Hepatic stellate cell (primary cell): ENCODE results near the gene C1QTNF4.
"Not testable (repeated sequence)": the region's sequence is repeated elsewhere in the genome, so short reads cannot be mapped to it uniquely, and the experiment has no call there.

Experiments
- DNase-seq: peaks from one replicate; pipeline ENCODE4 v3.0.0; 2011; ENCODE audit warnings: low spot score

The C1QTNF4 gene

DNA sequence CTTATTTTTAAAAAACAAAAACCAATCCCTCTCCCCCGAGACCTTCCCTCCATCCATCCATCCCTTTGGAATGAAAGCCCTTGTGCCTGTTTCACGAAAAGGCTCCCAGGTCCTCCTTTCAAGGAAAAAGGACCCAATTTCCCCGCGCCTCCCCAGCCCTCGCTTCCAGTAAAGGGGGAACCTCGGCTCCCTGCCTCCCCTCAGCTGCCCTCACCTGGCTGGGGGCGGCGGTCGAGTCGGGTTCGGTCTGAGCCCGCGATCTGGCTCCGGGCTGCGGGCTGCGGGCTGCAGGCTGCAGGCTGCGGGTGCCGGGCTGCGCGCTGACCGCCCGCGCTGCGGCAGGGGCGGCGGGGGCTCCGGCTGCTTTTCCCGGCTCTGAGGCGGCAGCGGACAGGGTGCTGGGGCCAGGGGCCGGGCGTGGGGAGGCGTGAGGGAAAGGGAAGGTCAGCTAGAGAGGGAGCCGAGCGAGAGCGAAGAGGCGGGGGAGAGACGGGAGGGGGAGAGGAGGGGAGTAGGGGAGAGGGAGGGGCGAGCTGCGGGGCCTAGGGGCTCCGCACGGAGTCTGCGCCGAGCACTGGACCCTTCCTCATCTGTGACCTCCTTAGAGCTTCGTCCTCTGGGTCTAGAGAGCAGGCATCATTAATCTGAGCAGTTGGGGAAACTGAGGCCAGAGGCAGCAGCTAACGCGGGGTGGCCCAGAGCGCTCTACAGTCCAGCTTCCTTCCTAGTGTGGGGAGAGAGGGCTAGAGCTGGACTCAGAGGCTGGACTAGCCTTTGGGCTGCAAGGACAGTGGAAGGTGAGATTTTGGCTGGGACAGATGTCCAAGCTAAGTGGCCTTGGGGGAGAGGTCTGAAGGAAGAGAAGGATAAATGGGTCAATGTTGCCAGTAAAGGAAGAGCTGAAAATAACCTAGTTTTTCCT, at the start of gene C1QTNF4:
TSS of gene C1QTNF4 (minus strand) at position 478 of the 922 bp plus-strand sequence. CDS start 3,601 bp downstream, outside the sequence.
- no peak for DNase-seq

DNA sequence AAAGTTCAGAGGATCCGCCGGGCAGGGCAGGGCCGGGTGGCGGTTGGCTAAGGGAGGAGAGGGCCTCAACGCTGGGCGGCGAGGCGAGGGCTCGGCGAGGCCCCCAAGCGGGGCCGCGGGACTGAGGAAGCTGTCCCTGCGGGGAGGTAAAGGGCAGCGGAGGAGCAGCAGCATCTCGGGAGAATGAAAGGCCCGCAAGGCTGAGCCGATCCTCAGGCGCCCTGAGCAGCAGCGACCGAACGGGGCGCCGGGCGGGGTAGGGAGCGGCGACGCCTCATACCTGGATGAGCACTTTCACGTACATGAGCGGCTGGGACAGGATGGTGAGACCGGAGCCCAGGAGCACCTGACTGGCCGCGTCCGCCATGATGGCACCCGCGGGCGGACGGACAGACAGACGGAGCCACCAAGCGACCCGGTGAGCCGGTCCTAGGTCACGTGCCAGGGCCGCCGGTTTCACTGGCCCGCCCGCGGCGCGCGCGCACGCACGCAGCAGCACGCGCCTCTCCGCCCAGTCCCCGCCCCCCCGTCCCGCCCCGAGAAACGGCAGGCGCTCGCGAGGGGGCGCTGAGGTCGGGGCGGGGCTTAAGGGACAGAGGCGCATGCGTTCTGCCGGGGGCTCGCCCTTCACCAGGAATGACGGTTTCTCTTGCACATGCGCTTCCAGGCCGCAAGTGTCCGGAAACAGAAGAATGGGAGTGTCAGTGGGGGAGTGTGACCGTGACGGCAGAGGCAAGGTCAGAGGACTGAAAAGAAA, 48.1 kb upstream of the C1QTNF4 start, which contains the start of gene MTCH2:
TSS of gene MTCH2 (minus strand) at position 461 of the 757 bp plus-strand sequence. CDS start at position 367, 94 bp downstream.
- DNase-seq = peak; percentile 98

DNA sequence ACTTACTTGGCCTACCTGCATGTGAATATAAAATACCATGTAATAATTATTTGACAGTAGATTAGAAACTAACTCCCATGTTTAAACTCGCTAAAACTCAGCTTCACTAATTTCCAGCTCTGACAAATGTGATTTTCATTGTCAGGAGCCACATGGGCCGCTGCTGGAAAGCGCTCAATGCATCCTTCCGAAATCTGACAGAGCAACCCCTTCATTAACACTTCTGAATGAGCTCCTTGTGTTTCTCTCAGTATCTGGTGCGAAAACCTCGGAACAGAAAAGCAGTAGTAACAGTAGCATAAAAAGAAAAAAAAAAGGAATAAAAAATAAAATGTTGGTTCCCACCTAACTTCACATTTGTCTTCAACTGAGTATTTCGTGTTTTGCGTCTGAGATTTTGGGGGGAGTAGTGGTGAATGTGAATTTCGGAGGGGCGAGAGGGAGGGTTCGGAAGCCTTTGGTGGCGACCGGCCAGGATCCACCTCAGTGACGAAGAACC, 47.4 kb upstream of the C1QTNF4 start:
- no peak for DNase-seq

DNA sequence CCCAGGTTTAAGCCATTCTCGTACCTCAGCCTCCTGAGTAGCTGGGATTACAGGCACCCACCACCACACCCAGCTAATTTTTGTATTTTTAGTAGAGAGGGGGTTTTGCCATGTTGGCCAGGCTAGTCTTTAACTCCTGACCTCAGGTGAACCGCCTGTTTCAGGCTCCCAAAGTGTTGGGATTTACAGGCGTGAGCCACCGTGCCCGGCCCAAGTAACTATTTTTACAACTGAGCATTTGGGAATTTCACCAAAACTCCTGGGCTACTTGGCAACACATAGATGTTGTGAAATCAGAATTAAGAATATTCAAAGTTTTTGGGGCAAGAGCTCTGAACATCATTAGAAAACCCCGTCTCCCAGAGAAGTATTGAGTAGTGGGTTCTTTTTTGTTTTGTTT, 46.3 kb upstream of the C1QTNF4 start:
- DNase-seq = not testable (repeated sequence)

DNA sequence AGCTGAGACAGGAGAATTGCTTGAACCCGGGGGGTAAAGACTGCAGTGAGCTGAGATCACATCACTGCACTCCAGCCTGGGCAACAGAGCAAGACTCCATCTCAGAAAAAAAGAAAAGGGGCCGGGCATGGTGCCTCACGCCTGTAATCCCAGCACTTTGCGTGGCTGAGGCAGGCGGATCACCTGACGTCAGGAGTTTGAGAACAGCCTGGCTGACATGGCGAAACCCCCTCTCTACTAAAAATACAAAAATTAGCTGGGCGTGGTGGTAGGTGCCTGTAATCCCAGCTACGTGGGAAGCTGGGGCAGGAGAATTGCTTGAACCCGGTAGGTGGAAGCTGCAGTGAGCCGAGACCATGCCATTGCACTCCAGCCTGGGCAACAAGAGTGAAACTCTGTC, 42.1 kb upstream of the C1QTNF4 start:
- not testable (repeated sequence) for DNase-seq

DNA sequence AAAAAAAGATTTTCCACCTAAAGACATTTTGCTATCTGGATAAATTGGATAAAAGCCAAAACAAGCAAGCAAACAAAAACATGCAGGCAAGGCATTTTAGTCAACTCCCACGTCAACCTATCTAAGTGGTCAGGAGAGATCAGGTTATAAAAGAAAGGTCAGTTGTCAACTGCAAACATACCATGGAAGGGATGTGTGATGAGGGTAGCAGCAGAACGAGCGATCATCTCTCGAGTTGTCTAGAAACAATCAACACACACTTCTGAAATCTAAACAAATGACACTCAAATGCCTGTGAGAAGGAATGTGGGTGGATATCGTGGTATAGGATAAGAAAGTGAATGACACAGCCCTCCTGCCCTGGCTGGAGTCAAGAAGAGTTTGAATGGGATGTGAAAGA, 37.3 kb upstream of the C1QTNF4 start:
- DNase-seq = no peak

DNA sequence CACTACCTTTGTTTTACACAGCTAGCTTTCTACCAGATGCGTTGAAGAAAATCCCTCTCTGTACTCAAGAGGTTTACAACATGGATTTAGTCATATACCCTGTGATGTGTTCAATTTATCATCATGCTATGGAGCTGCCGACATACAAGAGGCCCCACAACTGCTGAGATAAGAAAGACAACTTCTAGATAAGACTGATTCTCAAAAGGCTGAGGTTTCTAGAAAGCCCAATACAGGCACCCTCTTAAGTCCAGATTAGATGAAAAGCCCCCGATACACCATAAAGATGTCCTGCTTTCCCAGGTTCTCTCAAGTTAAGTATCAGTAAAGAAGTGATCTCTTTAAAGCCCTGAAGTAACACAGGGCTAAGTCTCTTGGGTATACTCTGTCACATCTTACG, 33.8 kb upstream of the C1QTNF4 start:
- no peak for DNase-seq

DNA sequence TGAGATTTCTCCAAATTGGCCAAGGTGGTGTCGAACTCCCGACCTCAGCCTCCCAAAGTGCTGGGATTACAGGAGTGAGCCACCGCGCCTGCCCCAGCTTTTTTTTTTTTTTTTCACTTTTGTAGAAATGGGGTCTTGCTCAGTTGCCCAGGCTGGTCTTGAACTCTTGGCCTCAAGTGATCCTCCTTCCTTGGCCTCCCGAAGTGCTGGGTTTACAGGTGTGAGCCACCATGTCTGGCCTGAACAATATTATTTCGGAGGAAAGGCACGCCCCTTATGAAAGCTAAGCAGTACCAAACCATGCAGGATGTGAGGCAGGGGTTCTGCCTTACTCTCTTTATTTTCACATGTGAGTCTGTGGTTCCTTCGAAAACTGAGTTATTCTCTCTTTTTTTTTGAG, 32.0 kb upstream of the C1QTNF4 start:
- no peak for DNase-seq

DNA sequence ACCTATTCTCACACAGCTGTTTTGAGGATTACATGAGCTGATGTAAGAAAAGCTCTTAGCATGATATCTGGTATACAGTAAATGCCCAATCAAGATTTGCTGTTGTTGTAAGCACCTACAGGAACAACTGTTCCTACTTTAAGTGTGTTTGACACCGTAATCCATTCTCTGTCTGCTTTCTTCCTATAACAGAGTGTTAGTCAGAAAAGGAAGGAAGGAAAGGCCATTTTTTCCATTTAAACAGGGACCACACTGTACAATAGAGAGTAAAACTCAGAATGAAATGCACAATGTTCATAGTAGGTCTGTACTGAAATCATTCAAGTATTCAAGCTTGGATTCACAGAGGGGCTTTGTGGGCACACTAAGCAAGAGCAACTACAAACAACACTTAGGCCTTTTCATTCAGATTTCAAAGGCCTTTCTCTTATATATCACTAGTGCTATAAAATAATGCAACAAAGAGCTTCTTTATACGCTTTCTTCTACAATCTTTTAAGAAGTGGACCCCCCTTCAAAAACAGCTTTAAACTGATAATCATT, 26.7 kb upstream of the C1QTNF4 start:
- no peak for DNase-seq

DNA sequence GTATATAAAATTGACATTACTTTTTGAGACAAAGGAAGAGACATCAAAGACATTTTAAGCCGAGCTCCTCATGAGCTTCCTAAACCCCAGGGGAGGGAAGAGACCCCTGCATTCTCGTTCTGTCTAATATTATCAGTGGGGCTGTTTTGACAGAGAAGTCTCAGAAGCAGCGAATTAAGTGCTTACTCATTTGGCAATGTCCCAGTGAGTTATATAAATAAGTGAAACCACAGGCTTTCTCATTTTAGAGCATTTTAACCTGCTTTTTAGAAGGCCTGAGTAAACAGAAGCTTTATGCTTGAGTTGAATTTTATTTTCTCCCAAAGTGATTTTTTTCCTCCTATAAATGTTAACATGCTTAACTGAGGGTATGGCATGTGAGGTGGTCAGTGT, 23.2 kb upstream of the C1QTNF4 start:
- no peak for DNase-seq

DNA sequence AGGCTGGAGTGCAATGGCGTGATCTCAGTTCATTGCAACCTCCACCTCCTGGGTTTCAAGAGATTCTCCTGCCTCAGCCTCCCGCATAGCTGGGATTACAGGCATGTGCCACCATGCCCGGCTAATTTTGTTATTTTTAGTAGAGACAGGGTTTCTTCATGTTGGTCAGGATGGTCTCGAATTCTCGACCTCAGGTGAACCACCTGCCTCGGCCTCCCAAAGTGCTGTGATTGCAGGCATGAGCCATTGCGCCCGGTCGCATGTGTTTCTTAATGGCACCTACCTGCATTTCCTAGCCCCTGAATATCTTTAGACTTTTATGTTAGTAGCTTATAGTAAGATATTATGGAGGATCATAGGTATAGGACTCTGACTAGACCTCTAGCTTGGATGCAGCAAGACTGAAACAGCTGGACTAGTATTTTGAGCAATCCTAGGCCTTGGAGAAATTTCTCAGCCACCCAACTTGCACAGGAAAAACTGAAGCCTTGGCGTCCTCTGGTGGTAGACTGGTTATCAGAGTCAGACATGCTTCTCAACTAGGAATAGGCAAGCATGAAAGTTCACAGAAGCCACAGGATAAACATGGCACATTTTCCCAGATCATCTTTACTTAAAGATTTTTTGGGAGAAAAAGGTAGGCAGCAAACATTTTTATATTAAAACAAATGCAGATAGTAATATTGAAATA, 22.7 kb upstream of the C1QTNF4 start:
- DNase-seq = peak; percentile 72

DNA sequence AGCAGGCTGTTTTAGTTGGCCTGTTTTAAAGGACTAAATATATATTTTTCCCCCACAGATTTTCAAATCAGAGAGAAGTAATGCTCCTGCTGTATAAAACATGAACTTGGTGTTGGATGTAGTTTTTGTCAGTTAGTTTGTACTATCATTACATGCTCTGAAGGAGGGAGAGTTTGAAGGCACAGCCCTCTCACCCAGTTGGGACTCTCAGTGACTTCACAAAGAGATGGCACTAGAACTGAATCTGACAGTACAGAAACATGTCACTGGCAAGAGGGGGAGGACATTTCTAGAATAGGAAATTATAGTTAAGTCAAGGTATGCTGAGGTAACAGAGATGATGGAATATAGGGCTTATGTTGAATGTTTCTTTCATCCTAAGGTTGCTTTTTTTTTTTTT, 21.0 kb upstream of the C1QTNF4 start:
- DNase-seq = no peak

DNA sequence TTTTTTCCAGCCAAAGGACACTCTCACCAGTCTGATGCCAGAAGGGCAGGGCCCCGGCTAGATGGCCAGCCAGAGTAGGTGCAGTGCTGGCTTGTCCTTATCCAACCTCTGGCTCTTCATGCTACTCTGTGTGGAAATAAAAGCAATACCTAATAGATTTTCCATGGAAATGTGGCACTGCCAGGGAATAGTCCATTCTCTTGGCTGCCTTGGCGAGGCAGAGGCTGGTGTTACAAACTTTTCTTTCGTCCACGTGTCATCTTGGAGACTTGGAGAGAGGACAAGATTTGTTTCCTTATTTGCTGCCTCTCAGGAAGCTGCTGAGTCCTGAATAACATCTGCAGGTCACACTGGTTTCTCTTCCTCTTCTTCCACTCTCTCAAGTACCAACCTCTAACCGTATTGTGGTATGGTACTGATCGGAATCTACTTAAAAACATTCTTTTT, 17.2 kb upstream of the C1QTNF4 start:
- no peak for DNase-seq

DNA sequence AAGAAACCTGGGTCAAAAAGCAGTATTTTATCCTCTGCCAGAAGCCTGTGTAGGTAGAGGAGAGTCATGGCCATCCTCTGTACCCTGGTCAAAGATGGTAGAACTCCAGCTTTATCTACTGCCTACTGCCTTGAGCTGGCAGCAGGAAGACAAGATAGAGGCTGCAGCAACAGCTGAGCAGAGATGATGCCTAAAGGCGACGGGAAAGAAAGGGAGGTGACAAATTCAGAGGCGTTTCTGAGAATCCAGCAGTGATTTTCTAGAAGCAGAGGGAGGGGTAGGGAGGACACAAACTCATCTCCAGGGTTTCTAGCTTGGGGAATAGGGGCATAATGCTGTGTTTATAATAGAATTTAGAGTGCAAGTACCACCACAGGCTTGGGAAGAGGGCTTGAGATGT, 15.5 kb upstream of the C1QTNF4 start:
- no peak for DNase-seq

DNA sequence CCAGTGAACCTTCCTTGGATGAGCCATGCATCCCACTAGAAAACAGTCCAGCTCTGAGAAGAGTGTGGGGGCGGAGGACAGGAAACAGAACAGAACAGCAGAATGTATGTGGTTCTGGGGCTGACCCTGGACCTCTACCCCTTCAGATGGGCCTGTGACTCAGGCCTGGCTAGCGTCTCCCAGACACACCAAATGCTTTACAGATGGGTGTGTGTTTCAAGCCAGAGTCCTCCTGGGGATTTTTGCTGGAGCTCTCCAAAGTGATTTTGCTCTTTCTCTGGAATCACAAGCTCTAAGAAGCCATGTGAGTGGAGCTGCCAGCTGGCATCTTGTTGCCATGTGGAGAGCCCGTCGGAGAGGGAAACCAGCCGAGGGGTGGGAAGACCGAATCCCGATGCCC, 13.2 kb upstream of the C1QTNF4 start:
- peak; percentile 93 for DNase-seq

DNA sequence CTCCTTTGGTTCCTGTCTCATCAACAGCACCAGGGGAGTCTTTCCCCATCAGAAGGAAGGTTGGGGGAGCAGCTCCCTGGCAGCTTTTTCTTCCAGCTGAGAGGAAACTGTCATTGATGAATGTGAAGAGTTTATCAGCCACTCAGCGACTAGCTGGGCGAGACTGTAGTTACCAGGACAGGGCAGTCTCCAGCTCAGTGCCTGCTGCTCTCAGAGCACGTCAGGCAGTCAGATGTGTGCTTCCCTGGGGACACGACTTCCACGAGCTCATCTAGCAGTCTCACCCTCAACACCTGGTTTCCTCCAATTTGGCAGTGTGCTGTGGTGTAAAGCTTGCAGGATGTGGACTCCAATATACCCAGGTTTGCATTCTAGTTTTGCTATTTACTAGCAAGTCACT, 12.5 kb upstream of the C1QTNF4 start:
- DNase-seq = peak; percentile 46

DNA sequence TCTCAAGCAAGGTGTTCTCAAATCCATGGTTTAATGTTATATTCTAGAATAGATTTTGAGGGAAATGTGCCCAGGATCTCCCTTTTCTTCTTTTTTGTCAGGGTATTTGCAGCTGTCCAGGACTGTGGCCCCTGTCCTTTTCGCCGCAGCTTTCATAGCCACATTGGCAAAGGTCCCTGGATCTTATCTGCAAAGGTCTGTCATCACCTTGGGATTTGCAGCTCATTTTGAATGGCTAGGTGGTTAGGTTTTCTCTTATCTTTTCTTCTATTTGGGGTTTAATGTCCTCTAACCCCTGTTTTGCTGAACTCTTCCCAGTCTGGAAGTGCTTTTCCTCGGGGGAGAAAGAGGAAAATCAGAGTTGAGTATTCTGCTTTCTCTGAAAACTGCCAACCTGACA, 11.7 kb upstream of the C1QTNF4 start:
- no peak for DNase-seq

DNA sequence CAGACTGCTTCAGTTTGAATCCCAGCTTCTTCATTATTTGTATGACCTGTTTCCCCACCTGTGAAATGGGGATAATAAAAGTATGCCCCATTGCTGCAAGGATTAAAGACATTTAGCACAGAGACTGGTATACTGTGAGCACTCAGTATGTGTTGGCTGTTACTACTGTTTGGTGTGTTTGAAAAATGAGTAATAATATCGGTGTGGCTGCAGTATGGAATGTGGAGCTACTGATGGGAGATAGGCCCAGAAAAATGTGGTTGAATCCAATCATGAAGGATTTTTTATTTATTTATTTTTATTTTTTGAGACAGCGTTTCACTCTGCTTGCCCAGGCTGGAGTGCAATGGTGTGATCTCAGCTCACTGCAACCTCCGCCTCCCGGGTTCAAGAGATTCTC, 9.1 kb upstream of the C1QTNF4 start:
- DNase-seq = peak; percentile 66

DNA sequence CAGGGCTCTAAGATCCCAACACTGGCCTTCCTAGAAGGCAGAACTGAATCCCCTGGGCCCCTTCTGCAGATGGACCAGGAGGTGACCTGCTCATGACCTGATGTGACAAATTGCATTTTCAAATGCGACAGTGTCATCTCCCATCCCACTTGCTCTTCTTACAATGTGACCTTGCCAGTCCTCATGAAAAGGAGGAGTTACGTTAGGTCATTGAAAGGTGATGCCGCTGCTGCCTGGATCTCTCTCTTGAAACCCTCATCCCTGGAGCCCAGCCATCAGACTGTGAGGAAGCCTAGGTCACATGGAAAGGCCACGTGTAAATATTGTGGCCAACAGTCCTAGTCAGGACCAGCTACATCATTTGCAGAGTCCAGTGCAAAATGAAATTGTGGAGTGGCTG, 5.7 kb upstream of the C1QTNF4 start:
- DNase-seq = no peak

DNA sequence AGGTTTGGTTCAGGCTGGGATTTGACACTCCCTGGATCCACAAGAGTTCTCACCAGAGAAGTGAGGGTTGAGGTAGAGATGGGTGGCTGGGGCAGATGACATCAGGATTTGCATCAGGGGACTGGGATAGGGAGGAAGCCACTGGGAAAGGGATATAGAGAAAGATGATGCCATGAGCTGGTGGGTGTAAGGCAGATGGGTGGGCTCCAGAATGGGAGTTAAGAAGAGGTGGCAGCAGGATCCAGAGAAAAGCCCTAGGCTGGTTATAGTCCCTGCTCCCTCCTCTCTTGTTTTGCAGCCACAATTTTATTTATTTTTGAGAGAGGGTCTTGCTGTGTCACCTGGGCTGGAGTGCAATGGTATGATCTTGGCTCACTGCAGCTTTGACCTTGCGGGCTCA, 1.8 kb upstream of the C1QTNF4 start:
- DNase-seq = no peak

DNA sequence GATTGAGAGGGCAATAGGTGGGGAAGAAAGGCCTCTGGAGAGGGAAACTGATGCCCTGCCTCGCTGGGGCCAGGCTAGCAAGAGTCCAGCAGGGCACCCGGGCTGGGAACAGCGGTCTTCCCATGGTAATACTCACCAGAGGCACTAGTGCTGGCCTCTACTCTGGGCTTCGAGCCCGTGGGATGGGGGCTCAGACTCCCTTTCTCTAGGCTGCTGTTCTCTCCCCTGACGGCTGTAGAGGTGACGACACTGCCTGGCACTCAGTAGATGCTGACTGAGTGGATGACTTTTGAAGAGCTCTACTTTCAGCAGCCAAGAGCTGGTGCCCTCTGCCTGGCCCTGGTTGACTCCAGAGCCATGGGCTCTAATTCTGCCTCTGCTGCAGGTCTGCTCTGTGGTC, 818 bp upstream of the C1QTNF4 start:
- DNase-seq = no peak

DNA sequence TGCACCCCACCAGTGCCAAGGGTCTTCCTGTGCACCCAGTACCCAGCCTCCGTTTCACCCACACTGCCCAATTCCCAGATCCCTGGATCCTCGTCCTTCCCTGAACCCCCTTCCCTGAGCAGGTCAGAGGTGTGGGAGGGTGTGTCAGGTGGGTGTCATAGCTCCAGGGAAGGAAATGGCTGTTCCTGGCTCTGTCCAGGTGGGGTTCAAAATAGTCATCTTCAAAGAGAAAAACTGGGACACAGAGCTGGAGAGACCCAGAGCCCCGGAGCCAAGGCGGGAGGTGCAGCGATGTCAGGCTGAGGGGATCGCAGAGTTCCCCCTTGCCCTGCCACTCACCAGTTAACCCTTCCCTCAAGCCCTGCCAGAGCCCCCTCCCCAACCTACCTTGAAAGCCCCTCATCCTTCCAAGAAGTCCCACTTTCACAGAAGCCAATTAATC, 698 bp downstream of the C1QTNF4 start:
- no peak for DNase-seq
